Mucosa of descending colon (tissue), 3 donors: Measurements from ENCODE around the gene YBX2. TPM values are rescaled to one million over a fixed set of nuclear protein-coding genes. Genes with fewer than 3 reads are reported as not detected.

ENCODE experiments used
- ATAC-seq: fragments of 200-7000 bp; cut with Tn5 transposase; one replicate; pipeline ENCODE4 v1.9.1; 2020; ENCODE audit warnings: mild to moderate bottlenecking, moderate library complexity
- DNase-seq, 3 donors: peaks; one replicate each; pipeline ENCODE4 v3.0.0-alpha.2; 2020
- H3K36me3 ChIP-seq: fragments of 200-600 bp; one replicate; pipeline ENCODE4 v1.8.0; 2021; ENCODE audit warnings: low read depth, mild to moderate bottlenecking
- H3K4me1 ChIP-seq: fragments of 200-600 bp; one replicate; pipeline ENCODE4 v1.8.0; 2021; ENCODE audit warnings: low read depth, mild to moderate bottlenecking
- H3K4me3 ChIP-seq: fragments of 200-600 bp; one replicate; pipeline ENCODE4 v1.8.0; 2021; ENCODE audit warnings: mild to moderate bottlenecking
- H3K9me3 ChIP-seq: fragments of 200-600 bp; one replicate; pipeline ENCODE4 v1.8.0; 2021; ENCODE audit warnings: mild to moderate bottlenecking
- intact Hi-C, 2 donors: fragments of 100-400 bp; cut with DNase I in 1 of 2; cut with micrococcal nuclease in 1 of 2; formaldehyde crosslinking; loops; one replicate each; pipeline versions ENCODE4 v1.11.0 to v1.11.1; 2022; cut with DNase I, micrococcal nuclease
- total RNA-seq, 3 donors: library from RNA; stranded (reverse); fragmentation: NEBNext Ultra II Directional in 2 of 3; extraction: Animal tissue kit (Norgen Biotek cat#: 25700) in 2 of 3; gene quantifications; one replicate each; pipeline versions ENCODE4 v1.2.1 to v1.2.4, GENCODE V29; 2021 to 2023
- TF ChIP-seq, protein P1 (sequence below): fragments of 200-600 bp; IDR thresholded peaks from one replicate; pipeline ENCODE4 v1.8.0; 2022; ENCODE audit warnings: antibody characterized with exemption, mild to moderate bottlenecking
- donor health status: DM: no; HTN: no; CAD: no; lungs with moderate emphysema.
- donor health status: DM: no; HTN: no; CAD: no.
- donor health status: DM: no; HTN: yes; CAD: no.

YBX2 gene
- total RNA-seq, 3 donors from 2014 or later, result 17.9 to 71.4 (median 37.8) TPM

DNA sequence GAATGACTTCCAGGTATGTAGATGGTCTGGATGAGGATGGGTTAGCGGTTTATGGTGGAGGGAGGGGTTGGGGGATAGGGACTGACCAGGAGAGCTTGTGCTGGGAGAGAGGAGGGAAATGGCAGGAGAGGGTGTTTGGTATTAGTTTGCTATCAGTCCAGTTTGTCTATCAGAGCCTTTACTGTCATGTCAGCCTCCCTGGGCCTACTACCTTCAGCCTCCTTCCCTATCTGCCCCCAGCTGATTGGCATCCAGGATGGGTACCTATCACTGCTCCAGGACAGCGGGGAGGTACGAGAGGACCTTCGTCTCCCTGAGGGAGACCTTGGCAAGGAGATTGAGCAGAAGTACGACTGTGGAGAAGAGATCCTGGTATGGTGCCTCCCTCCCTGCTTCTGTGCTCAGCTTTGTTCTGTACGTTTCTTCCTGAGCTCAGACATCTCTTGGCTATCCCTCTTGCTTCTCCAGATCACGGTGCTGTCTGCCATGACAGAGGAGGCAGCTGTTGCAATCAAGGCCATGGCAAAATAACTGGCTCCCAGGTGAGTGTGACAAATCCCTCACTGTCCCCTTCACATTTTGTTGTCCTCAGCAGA lies 16.8 kb upstream of the YBX2 start:
- Histone ChIP-seq H3K4me3 (no peak overlapping the region), H3K9me3 (no peaks in the 10 kb centered on the region), H3K36me3 (peaks cover 14% of the 10 kb centered on the region), H3K4me1 (peaks cover 29% of the 10 kb centered on the region)
- intact Hi-C loops, result no loop called here
- no peak for ATAC-seq
- TF ChIP-seq, protein P1, sequence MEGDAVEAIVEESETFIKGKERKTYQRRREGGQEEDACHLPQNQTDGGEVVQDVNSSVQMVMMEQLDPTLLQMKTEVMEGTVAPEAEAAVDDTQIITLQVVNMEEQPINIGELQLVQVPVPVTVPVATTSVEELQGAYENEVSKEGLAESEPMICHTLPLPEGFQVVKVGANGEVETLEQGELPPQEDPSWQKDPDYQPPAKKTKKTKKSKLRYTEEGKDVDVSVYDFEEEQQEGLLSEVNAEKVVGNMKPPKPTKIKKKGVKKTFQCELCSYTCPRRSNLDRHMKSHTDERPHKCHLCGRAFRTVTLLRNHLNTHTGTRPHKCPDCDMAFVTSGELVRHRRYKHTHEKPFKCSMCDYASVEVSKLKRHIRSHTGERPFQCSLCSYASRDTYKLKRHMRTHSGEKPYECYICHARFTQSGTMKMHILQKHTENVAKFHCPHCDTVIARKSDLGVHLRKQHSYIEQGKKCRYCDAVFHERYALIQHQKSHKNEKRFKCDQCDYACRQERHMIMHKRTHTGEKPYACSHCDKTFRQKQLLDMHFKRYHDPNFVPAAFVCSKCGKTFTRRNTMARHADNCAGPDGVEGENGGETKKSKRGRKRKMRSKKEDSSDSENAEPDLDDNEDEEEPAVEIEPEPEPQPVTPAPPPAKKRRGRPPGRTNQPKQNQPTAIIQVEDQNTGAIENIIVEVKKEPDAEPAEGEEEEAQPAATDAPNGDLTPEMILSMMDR, result no peak
- no peak for DNase-seq

DNA sequence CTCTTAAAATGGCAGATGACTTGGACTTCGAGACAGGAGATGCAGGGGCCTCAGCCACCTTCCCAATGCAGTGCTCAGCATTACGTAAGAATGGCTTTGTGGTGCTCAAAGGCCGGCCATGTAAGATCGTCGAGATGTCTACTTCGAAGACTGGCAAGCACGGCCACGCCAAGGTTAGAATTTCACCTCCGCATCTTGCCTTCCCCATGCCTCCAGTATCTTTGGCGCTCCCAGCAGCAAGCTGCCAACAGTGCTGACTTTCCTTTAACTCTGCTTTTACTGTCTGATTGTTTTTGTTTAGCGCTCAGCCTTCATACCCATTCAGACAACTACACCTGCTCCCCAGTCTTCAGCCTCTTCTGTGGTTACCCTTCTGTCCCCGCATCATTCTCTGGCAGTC lies 15.2 kb upstream of the YBX2 start:
- intact Hi-C loops, result no loop called here
- DNase-seq, result no peak
- Histone ChIP-seq H3K36me3 (peaks cover 14% of the 10 kb centered on the region), H3K4me1 (peaks cover 29% of the 10 kb centered on the region), H3K4me3 (no peak overlapping the region), H3K9me3 (no peaks in the 10 kb centered on the region)
- TF ChIP-seq, protein P1, result no peak
- ATAC-seq, result no peak

DNA sequence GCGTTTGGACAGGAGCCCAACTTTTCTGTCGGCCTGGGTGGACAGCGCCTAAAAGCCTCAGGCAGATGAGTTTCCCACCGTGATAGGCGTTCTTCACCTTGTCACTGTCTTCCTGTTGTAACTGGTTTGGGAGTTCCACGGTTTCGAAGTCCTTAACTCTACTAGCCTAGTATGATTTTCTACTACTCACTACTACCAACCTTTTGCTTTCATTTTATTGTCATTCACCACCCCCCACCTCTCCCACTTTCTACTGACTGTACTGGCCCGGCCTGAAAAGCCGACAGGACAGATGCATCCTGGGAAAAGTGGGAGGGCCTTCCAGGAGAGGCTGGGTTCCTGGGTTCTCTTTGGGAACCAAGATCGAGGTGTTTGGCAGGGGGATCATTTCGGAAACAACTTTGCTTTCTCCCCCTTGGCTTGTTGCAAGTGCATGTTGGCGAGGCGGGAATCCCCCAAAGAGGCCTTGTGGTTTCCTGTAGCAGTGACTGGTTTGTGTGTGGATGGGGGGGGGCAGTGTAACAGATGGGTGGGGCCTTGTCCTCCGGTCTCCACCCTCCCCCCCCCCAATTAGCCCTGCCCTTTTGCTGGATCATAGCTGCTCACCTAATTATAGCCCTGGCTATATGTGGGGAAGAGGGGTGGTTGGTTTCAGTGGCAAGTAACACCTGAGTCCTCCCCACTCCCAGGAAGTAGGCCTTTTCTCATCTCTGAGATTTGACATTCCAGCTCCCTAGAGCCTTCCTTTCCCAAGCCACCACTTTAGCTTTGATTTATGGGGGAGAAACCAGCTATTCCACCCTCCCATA lies 14.4 kb upstream of the YBX2 start:
- H3K9me3 ChIP-seq, result no peaks in the 10 kb centered on the region
- H3K4me3 ChIP-seq, result peak overlapping the region; percentile 86
- peak; percentile 52 for ATAC-seq
- DNase-seq, result peak; percentile 80 to 93 (median 84)
- H3K4me1 ChIP-seq, result peaks cover 21% of the 10 kb centered on the region
- TF ChIP-seq, protein P1, result no peak
- intact Hi-C loops, result no loop called here
- H3K36me3 ChIP-seq, result peaks cover 14% of the 10 kb centered on the region

DNA sequence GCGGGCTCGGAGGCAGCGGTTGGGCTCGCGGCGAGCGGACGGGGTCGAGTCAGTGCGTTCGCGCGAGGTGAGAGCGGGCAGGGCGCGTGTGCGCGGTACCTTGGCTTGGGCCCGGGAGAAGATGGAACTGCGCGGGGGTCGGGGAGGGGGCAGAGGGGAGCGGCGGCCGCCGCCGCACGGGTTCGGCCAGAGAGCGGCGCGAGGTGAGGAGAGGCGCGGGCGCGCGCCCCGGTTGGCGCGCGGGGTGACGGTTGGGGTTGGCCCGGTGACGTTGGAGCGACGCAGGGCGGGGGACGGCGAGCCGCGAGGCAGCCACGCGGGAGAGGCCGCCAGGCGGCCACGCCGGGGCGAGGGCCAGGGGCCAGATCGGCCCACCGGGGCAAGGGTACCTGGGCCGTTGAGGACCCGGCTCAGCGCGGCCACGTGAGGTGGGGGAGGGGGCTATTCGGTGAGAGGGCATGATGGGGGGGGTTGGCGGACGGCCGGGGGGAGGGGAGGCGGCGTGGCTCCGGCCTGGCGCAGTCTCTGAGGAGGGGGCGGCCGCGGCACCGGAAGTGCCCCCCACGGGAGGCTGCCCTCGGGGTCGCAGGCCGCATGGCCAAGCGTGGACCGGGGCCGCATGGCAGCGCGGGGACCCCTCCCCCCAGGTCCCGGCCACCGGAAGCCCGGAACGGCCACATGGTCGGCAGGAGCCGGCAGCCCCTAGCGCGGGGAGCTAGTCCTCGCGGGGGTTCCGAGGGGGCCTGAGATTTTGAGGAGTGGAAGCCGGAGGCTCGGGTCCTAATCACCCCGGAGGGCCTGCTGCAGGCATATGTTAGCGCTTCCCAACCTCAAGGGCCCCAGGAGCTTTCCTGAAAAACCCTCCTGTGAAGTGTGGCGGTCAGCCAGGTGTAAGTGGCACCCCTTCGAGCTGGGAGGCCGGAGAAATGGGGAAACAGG lies 13.5 kb upstream of the YBX2 start:
- Histone ChIP-seq H3K4me1 (peaks cover 18% of the 10 kb centered on the region), H3K4me3 (peak overlapping the region; percentile 86), H3K36me3 (peaks cover 14% of the 10 kb centered on the region), H3K9me3 (no peaks in the 10 kb centered on the region)
- intact Hi-C loops, result no loop called here
- peak; percentile 67 to 84 (median 81) for DNase-seq
- TF ChIP-seq, protein P1, result no peak
- peak; percentile 54 for ATAC-seq

DNA sequence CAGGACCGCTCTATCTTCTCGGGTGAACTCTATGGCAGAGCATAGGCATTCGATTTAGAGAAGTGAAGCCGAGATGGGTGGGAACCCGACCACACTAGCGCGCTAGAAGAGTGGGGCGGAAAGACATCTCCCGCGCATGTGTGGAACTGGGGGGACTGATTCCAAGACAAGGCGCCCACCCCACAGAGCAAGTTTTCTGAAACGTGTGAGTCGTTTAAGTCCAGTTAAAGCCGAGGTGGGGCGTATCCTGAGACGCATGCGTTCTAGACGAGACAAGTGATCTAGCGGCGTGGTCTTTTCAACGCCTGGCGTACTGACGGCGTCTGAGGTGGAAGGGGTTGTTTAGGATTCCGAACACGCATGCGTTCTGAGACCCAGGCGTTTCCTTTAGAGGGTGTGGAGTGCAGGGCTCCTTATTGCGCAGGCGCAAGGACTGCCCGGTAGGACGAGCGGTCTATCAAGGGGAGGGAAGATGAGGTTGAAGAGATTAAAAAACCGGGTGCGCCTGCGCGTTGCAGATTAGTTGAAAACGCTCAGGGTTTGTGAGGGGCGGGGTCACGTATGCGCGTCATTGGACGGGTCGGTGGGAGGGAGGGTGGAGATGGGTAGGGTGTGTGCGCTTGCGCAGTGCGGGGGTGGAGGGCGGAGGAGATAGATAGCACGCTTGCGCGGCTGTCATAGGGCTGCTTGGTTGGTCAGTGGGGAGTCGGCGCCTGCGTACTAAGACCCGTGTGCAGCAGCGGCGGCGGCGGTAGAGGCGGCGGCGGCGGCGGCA lies 12.7 kb upstream of the YBX2 start, which contains the start of gene EIF5A:
TSS of gene EIF5A (plus strand) at position 718 of the 775 bp plus-strand sequence. CDS start 2,008 bp downstream, outside the sequence.
- ATAC-seq, result peak; percentile 88
- peaks cover 11% of the 10 kb centered on the region for H3K36me3 ChIP-seq
- peak; percentile 99 to 100 (median 100) for DNase-seq
- peaks cover 17% of the 10 kb centered on the region for H3K4me1 ChIP-seq
- no peaks in the 10 kb centered on the region for H3K9me3 ChIP-seq
- peak within 1 kb of the TSS; percentile 86 for H3K4me3 ChIP-seq
- TF ChIP-seq, protein P1, result no peak
- intact Hi-C loops, result no loop called here
